Stimulated activated CD8-positive, alpha-beta memory T cell treated with anti-CD3 and anti-CD28 coated beads, Interleukin-7, amount 100 ng/mL, for 1 hour (primary cell): ENCODE results near the gene TJP1.
"Not testable (repeated sequence)": the region's sequence is repeated elsewhere in the genome, so short reads cannot be mapped to it uniquely, and the experiment has no call there.

Source experiments
- DNase-seq, 2 donors: peaks; one replicate each; pipeline ENCODE4 v3.0.0-alpha.2; 2020; ENCODE audit warnings: low read depth in 2 of 2

Gene TJP1

DNA sequence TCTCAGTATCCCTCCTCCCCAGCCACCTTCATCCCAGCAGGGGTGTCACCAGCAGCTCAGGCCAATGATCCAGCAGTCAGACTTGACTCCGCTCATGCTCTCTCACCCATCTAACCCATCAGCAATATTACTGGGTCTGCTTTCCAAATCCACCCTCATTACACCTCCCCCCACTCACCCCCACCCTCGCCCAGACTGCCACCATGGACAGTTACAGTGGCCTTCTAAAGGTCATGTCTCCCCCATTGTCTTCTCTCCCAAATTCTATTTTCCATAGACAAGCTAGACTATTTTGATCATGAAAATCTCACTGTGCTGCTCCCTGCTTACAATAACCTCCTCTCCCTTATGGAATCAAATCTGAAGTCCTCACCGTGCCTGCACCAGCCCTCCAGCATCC lies 156.0 kb downstream of the TJP1 start:
- DNase-seq: no peak

DNA sequence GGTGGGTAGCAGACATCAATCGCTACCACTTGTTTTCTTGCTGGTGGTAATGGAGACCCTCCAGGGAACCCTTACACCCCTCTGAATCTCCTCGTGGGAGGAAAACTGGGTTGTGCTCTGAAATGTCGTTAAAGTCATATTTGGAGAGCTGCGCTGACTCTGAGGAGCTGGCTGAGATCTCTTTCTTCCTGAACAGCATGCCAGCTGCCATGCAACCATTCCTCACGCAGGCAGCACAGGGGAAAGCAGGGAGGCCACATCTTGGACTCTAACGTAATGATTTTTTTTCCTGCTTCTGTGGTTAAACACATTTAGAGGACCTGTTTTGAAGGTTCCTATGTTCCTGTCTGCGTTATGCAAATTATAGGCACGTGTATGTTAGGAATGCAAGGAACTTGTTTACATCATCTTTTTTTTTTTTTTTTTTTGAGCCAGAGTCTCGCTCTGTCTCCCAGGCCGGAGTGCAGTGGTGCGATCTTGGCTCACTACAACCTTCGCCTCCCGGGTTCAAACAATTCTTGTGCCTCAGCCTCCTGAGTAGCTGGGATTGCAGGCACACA lies 156.7 kb downstream of the TJP1 start:
- DNase-seq: no peak

DNA sequence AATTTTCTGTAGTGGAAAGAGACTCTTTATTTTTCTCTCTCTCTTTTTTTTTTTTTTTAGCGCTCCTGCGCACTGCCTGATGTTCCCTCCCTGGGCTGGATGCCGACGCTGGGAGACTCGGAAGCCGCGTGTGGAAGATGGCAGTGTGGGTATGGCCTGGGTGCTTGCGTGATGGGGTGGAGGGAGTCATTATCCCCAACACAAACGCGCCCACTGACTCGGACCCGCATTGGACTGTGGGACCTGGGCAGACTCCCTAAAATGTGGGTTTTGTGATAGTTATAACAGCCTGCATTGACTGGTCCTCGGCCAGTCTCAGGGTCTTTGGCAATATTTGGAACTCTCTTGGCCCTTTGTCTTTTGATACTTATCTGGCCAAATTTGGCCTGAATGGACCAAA lies 157.9 kb downstream of the TJP1 start:
- DNase-seq: no peak

DNA sequence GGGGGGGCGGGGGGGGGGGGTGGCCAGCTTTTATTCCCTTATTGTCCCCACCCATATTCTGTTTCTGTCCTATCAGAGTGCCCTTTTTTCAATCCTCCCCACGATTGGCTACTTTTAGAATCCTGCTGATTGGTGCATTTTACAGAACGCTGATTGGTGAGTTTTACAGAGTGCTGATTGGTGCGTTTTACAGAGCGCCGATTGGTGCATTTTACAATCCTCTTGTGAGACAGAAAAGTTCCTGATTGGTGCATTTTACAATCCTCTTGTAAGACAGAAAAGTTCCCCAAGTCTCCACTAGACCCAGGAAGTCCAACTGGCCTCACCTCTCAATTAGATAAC lies 164.8 kb downstream of the TJP1 start:
- DNase-seq: not testable (repeated sequence)

DNA sequence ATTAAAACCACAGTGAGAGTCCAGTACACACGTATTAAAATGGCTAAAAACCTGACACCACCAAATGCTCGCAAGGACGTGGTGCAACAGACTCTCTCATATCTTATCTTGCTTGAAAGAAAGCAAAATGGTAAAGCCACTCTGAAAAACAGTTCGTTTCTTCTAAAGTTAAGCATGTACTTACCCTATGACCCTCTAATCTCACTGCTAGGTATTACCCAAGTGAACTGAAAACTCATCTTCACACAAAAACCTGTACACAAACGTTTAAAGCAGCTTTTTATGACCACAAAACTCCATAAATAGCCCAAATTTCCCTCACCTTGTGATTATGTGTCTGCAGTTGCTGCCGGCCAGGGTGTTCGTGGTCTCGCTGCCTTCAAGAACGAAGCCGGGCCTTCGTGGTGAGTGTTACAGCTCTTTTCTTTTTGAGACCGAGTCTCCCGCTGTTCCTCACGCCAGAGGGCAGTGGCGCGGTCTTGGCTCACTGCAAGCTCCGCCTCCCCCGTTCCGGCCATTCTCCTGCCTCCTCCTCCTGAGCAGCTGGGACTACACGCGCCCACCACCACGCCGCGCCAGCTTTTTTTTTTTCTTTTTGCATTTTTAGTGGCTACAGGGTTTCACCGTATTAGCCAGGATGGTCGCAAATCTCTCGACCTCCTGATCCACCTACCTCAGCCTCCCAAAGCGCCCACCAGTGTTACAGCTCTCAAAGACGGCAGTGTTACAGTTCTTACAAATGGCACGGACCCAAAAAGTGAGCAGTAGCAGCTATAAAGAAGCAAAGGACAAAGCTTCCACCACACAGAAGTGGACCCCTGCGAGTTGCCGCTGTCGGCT lies 165.4 kb downstream of the TJP1 start:
- no peak for DNase-seq

DNA sequence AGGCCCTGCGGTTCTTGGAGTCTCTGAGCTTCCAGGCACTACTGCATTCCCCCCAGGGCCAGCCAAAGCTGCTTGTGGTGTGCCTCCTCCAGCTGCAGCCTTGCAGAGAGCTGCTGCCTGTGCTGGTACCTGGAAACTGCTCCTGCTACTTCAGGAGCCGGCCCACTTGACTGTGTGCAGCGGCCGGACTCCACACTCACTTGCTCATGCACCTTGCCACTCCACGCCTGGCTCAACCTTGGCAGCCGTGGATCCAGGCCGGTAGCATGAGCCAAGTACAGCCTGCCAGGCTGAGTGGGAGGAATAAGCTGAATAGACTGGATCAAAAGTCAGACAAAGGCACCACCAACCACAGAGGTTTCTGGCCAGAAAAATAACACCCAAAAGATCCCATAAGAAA lies 169.7 kb downstream of the TJP1 start:
- no peak for DNase-seq

DNA sequence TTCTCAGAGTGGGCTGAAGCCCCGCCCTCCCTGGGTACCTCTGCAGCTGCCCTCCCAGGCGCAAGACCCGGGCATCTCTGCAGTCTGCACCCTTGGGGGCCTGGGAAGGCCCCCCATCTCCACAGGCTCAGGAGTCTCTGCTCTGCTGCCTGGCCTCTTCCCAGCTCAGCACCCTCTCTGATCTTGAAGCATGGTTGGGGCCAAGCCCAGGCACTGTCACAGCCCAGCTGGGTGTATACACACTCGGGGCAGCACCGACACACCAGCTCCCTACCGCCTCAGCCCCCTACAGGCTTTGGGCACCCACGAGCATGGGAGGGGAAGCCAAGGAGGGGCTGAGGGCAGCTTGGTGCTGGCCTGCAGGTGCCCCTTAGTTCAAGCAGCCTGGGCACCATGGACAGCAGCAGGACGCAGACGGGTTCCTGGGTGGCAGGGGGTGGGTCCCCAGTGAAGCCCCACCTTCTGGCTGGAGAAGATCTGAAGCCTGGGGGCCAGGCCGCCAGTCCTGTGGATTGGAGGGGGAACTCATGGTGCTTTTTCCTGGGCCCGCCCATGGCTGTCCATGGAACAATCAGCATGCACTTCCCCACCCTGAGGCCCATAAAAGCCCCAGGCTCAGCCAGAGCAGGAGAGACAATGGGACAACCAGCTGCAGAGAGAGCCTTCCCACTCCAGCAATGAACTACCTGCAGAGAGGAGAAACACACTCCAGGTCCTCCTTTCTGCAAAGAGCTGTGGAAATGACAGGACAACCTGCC lies 170.6 kb downstream of the TJP1 start:
- DNase-seq: no peak
